Putamen (tissue), 1 donor: ENCODE results near the gene SRP14.

Source experiments
- DNase-seq: peaks from one replicate; pipeline ENCODE4 v3.0.0-alpha.2; 2016; ENCODE audit warnings: low spot score

SRP14 gene

GRCh38 chr15:40067921-40068624 is 29.1 kb upstream of the SRP14 start:
- DNase-seq, result no peak

DNA sequence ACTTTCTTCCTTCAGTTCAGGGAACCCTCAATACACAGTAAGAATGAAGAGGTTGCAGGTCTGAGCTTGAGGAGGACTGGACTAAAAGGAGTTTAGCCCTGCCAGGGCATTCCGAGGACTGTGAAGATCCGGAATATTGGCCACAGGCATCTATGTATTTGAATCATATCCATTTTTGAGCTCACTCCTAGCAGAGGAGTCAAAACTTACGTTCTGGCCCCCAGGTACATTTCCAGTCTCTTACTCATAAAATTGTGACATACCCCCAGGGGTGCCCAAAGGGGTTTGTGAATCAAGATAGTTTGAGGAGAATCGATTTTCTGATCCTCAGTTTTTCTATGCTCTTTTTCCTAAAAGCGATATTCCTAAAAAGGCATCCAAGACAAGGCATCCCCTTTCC is 27.6 kb upstream of the SRP14 start:
- DNase-seq, result no peak

- no peak for DNase-seq
Measured at GRCh38 chr15:40065166-40065565, 26.2 kb upstream of the SRP14 start.

GRCh38 chr15:40064231-40064894 is 25.4 kb upstream of the SRP14 start:
- no peak for DNase-seq

DNA sequence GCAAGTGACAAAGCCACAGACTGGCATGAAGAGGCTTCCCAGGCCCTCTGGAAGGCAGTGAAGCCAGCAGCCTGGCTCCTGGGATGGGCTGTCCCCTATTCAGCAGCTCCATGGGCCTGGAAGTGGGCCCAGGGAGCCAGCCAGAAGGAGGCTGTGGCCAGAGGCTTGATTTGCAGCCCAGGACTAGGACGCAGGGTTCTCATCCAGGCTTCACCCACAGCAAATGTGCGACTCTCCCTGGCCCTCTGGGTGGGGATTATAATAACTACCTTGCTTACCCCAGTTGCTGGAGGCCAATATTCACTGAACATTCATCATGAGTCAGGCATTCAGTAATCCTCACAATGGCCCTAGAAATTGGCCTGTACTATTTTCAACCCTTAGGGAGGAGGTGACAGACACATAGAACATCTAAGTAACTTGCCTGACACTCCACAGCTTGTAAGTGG is 24.6 kb upstream of the SRP14 start:
- peak; percentile 42 for DNase-seq

DNA sequence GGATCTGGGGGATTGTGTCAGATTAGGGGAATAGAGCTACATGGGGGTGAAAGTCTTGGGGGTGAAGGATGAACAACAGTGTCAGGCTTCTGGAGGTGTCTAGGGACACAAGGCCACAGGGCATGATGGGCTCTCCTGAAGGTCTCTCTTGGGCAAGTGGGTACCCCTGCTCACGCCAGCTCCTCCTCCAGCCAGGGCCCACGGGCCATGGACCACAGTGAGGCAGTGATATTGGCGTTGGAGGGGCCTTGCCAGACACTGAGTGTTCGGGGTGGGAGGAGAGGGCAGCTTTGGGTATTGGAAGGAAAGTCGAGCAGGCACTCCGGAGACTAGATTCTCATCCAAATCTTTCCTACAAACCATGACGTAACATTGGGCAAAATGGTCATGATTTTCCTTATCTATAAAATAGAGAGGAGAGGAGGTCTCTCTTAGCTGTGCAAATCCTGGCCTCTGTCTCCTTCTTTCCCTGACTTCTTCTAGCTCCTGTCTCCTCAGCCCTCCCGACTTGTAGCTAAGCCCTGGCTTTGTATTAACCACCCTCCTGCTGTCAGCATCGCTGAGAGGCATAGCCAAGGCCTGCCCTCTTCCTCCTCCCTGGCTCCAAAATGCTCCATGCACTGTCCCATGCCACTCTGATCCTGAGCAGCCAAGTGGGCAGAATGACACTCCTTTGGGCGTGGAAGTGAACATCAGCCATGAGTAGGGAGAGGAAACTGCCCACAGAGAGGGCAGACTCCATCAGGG is 24.0 kb upstream of the SRP14 start:
- no peak for DNase-seq

DNA sequence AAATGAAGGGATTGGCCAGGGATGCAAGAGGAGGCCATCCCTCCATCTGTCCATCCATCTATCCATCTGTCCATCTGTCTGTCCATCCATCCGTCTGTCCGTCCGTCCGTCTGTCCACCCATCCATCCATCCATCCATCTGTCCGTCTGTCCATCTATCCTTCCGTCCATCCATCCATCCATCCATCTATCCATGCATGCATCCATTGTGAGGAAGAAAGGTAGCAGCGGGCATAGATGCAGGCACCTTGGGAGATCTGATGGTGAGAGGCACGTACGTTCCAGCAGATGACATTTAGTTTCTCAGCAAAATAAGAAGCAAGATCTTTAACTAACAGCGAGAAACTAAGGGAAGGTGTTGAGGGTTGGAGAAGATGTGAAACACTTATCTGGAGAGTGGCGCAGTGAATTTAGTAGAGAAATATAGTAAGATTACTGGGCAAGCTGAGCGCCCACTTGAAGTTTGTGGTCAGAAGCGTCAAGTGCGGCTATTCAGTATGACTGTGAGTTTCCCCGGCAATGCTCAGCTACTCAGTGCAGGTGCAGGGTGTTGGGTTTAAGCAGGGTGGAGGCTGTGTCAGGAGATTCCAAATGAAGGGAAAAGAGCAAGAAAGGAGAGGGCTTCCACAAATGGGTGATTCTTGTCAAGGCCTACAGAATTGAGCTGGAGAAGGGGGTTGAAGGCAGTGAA is 22.4 kb upstream of the SRP14 start:
- DNase-seq, result no peak

DNA sequence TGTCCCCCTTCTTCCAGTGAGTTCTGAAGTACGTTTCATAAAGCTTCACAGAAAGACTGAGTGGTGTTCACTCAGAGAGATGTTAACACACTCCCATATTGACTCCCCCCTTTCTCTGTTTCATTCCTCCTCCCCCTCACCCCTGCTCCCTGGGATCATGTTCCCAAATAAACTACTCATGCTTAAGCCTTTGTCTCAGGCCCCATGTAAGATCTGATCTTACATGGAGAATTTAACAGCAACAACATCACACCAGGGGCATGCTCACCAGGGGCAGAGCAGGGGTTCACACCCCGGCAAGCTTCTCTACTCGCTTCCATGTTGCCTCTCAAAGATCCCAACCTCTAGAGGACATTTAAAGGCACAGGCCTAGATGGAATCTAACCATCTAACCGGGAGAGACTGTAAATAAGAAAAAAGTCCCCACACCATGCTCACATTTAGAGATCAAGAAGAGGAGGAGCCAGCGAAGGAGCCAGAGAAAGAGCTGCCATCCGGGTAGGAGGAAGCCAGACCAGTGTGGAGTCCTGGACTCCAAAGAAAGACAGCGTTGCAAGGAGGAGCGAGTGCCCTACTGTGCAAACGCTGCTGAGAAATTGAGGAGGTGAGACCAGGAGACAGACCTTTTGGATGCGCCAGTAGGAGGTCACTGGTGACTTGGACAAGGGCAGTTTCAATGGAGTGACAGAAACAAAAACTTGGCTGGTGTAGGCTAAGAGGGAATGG is 21.4 kb upstream of the SRP14 start:
- no peak for DNase-seq

DNA sequence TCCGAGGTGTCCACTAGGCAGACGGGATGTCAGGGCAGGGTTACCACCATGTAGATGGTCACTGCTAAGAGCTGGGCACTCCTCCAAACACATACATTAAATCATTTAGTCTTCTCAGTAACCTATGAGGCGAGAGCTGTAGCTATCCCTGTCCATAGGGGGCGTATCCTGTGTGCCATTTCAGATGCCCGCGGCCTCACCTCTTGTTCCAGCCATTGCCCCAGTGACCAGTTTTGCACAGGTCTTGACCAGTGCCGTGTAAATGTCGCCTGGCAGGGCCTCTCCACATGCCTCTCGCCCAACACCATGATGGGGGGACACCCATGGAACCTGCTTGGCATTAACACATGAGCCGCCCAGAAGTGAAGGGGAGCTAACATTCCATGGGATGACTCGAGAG is 20.8 kb upstream of the SRP14 start:
- DNase-seq, result no peak

DNA sequence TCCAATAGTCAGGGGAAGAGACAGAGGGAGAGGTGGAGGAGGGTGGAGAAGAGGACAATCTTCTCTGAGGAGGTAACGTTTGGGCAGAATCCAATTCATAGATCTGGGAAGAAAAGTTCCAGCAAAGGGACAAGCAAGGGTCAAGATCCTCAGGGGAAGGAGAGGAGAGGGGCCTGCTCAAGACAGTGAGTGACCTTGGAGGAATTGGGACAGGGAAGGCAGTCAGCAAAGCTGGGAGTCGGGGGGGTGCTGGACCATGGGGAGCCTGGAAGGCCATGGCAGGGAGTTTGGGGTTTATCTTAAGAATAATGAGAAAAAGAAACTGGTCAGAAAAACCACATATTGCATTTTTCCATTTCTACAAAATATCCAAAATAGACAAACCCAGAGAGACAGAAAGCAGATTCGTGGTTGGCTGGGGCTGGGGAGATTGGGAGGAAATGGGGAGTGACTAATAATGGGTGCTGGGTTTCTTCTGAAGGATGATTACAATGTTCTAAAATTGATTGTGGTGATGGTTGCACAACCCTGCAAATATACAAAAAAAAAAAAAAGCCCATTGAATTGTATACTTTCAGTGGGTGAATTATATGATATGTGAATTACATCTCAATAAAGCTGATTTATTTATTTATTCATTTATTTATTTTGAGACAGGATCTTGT is 19.6 kb upstream of the SRP14 start:
- DNase-seq, result no peak

DNA sequence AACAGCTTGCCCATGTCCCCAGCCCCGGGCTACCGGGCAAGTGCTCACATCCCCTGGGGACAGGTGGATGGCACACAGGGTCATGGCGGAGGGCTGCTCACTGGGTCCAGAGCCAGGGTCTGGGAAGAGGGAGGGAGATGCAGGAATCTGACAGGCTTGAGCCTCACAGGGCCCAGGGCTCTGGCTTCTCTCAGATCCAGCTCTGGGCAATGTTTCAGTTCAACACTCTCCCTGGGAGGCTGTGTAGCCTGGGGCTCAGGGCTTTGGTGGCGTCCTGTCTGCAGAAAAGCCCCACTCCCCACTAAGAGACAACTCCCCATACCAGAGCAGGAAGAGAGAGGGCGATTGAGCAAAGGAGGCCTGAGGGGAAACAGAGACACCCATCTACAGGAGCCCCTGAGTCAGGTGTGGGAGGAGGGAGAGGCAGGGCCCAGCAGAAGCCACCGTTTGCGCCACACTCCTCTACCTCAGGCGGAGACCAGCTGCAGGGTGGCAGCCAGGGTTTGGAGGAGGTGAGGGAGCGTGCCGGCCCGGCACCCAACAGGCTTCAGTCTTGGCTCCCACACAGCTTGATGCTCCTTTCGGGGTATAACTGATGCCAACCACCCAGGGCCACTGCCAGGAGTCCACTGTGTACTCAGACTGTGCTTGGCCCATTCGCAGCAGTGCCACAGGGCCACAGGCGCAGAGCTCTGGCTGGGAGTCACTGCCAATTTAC is 16.8 kb upstream of the SRP14 start:
- no peak for DNase-seq

GRCh38 chr15:40054855-40055575 is 16.0 kb upstream of the SRP14 start:
- DNase-seq, result no peak

DNA sequence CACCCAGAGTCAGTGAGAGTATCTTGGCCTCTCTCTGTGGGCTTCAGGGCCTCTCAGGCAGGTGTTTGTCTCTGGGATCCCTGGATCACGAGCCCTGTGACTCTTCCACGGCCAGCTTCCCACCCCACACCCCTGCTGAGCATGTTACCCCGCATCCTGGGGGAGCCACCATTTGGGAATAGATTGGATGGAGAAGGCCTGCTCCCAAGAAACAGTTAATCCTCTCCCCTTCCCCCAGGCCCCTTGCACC is 15.5 kb upstream of the SRP14 start:
- no peak for DNase-seq

DNA sequence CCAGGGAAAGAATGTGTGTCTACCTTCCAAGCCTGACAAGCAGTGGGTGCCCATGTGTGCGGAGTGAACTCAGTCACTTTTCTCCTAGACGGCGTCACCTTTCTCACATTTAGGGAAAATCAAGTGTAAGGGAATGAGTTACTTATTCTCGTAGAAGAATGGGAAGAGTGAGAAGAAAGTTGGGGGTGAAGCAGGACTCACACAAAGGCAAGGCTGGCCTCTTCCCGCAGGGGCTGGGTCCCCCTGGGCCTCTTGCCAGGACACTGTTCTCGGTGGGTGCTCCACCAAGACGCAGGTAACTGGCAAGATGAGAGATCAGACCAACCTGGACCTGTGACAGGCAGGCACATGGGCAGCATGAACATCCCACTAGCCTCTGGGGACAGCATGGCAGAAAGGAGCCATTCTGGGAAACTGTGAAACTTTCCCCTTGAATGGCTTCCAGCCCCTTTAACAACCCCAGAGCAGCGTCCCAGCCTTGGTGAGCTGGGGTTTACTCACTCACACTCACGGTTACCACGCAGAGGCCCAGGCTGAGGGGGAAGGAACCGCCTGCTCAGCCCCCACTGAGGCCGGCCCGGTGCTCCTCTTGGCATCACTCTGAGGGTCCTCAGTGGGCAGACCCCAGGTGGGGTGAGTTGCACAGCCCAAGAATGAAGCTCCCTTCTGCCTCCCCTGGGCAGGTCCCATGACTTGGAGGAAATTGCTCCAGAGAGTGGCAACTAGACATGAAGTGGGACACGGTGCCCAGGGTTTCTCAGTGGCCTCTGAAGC is 15.0 kb upstream of the SRP14 start:
- no peak for DNase-seq

DNA sequence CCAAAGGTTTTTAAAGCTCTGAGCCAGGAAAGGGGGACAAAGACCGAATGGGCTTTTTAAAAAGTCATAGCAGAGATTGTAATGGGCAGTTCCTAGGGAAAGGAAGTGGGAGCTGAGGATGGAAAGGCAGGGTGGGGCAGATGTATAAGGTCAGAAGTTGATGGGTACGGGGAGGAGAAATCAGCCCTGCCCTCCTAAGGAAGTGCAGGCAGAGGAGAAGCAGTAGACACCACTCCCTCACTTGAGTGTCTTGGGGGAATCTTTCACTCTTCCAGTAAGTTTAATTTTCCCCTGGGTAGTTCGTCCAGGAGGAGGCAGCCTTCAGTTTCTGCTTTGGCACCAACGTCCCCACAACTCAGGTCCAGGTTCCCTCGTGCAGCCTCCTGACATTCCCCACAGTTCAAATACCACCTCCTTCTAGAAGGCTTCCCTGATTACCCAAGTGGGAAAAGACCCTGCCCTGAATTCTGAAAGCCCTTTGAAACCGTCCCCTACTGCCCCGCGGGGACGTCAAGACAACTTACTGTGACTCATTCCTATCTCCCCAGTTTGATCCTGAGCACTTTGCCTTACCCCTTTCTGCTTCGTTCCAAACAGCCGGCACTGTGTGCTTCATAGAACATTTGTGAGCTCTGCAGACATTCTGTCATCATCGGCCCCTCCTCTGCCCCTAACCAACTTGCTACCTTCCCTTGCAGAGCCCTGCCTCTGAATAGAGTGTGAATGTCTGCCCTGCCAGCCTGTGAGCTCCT is 14.3 kb upstream of the SRP14 start:
- no peak for DNase-seq

DNA sequence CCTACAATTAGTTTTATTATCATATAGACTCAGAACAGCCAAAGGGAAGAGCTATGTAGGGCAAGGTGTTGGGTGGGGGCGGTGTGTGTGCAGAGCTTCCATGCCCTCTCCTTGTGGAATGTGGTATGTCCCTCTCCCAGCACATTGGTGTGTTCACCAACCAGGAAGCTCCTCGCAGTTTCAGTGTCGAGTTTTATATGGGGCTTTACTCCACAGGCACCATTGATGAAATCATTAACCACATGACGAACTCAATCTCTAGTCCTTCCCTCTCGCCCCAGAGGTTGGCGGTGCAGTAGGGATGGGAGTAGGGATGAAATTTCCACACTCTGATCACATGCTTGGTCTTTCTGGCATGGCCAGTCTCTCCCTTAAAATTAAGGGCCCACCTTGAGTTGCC is 13.6 kb upstream of the SRP14 start:
- no peak for DNase-seq

GRCh38 chr15:40051616-40052415 is 12.8 kb upstream of the SRP14 start:
- no peak for DNase-seq
